Neuronal stem cell (in vitro differentiated cells): Measurements from ENCODE around the gene PARM1.
"Not testable (repeated sequence)": the region's sequence is repeated elsewhere in the genome, so short reads cannot be mapped to it uniquely, and the experiment has no call there.

ENCODE experiments used
- DNase-seq: peaks from one replicate; pipeline ENCODE4 v3.0.0-alpha.2; 2013; ENCODE audit warnings: low spot score
- H2AFZ ChIP-seq: one replicate; pipeline ENCODE4 v1.6.1; 2013; ENCODE audit warnings: mild to moderate bottlenecking, low read length, inconsistent platforms
- H2AK5ac ChIP-seq: 2 replicates; pipeline ENCODE4 v1.6.1; 2013; ENCODE audit warnings: low read depth, mild to moderate bottlenecking, inconsistent platforms, low read length, moderate library complexity, mixed read lengths
- H2BK120ac ChIP-seq: 2 replicates; pipeline ENCODE4 v1.6.1; 2013; ENCODE audit warnings: low read depth, mild to moderate bottlenecking, inconsistent platforms, low read length, moderate library complexity, mixed read lengths
- H2BK12ac ChIP-seq: one replicate; pipeline ENCODE4 v1.6.1; 2013; ENCODE audit warnings: low read length, inconsistent platforms
- H2BK15ac ChIP-seq: 2 replicates; pipeline ENCODE4 v1.6.1; 2013; ENCODE audit warnings: mild to moderate bottlenecking, low read length, inconsistent platforms, mixed read lengths
- H2BK5ac ChIP-seq: one replicate; pipeline ENCODE4 v1.6.1; 2013; ENCODE audit warnings: inconsistent platforms, mild to moderate bottlenecking, low read length, moderate library complexity
- H3K14ac ChIP-seq: one replicate; pipeline ENCODE4 v1.6.1; 2013; ENCODE audit warnings: low read length, inconsistent platforms
- H3K18ac ChIP-seq: 2 replicates; pipeline ENCODE4 v1.6.1; 2013; ENCODE audit warnings: low read length, inconsistent platforms
- H3K23ac ChIP-seq: 2 replicates; pipeline ENCODE4 v1.6.1; 2013; ENCODE audit warnings: low read depth, mild to moderate bottlenecking, mixed read lengths, low read length, inconsistent platforms; ENCODE audit not compliant: poor library complexity
- H3K27ac ChIP-seq: replicated peaks from 3 replicates; pipeline ENCODE4 v1.5.1; 2013; ENCODE audit warnings: low read length, inconsistent platforms
- H3K27me3 ChIP-seq, 3 experiments: 2 replicates each; pipeline ENCODE4 v1.6.1; 2013; ENCODE audit warnings: low read length in 3 of 3, mild to moderate bottlenecking in 2 of 3, inconsistent platforms in 1 of 3, low read depth in 1 of 3, mixed read lengths in 1 of 3, moderate library complexity in 1 of 3; ENCODE audit not compliant: control insufficient read depth in 3 of 3, insufficient read depth in 3 of 3
- H3K36me3 ChIP-seq, 2 donors: replicated peaks in 1 of 2; 2 replicates each; pipeline ENCODE4 v1.6.1; 2013; ENCODE audit warnings: low read length in 2 of 2; ENCODE audit not compliant: control insufficient read depth in 2 of 2, insufficient read depth in 2 of 2
- H3K4ac ChIP-seq: 2 replicates; pipeline ENCODE4 v1.6.1; 2013; ENCODE audit warnings: inconsistent platforms, mild to moderate bottlenecking, low read length, moderate library complexity
- H3K4me1 ChIP-seq, 2 donors: 1 replicate in 1 of 2; 2 replicates in 1 of 2; pipeline ENCODE4 v1.6.1; 2013; ENCODE audit warnings: low read length in 2 of 2, low read depth in 1 of 2; ENCODE audit not compliant: control insufficient read depth in 2 of 2, insufficient read depth in 1 of 2
- H3K4me2 ChIP-seq: one replicate; pipeline ENCODE4 v1.6.1; 2013; ENCODE audit warnings: mild to moderate bottlenecking, low read length, inconsistent platforms; ENCODE audit not compliant: insufficient read depth, poor library complexity, severe bottlenecking
- H3K4me3 ChIP-seq, 2 donors: 2 replicates each; pipeline ENCODE4 v1.5.1; 2013; ENCODE audit warnings: low read length in 2 of 2, mild to moderate bottlenecking in 2 of 2, inconsistent platforms in 1 of 2, moderate library complexity in 1 of 2
- H3K79me1 ChIP-seq: one replicate; pipeline ENCODE4 v1.6.1; 2013; ENCODE audit warnings: low read depth, mild to moderate bottlenecking, inconsistent platforms, low read length, moderate library complexity
- H3K9ac ChIP-seq: one replicate; pipeline ENCODE4 v1.6.1; 2013; ENCODE audit warnings: mild to moderate bottlenecking, low read depth, low read length, inconsistent platforms; ENCODE audit not compliant: poor library complexity
- H3K9me3 ChIP-seq, 2 donors: replicated peaks in 1 of 2; 2 replicates each; pipeline versions ENCODE3 to v1.6.1; 2013; ENCODE audit warnings: low read length in 2 of 2, mild to moderate bottlenecking in 2 of 2, inconsistent platforms in 1 of 2, low read depth in 1 of 2, mixed read lengths in 1 of 2, moderate library complexity in 1 of 2; ENCODE audit not compliant: control insufficient read depth in 2 of 2, insufficient read depth in 1 of 2
- H4K8ac ChIP-seq: one replicate; pipeline ENCODE4 v1.6.1; 2013; ENCODE audit warnings: low read depth, mild to moderate bottlenecking, inconsistent platforms, low read length, moderate library complexity
- H4K91ac ChIP-seq: one replicate; pipeline ENCODE4 v1.6.1; 2013; ENCODE audit warnings: low read length, low read depth, mild to moderate bottlenecking, inconsistent platforms; ENCODE audit not compliant: poor library complexity
- WGBS, 2 donors: extraction: QIAGEN DNeasy Blood & Tissue Kit; methylation state at CpG; one replicate each; pipeline ENCODE4 v1.1.7; 2013; ENCODE audit warnings: missing lambda C conversion rate in 2 of 2, mixed read lengths in 1 of 2; ENCODE audit not compliant: insufficient read length in 2 of 2, insufficient replicate concordance in 1 of 2; ENCODE audit errors: extremely low coverage in 2 of 2; 5-methylcytosine and 5-hydroxymethylcytosine counted together

The PARM1 gene

DNA sequence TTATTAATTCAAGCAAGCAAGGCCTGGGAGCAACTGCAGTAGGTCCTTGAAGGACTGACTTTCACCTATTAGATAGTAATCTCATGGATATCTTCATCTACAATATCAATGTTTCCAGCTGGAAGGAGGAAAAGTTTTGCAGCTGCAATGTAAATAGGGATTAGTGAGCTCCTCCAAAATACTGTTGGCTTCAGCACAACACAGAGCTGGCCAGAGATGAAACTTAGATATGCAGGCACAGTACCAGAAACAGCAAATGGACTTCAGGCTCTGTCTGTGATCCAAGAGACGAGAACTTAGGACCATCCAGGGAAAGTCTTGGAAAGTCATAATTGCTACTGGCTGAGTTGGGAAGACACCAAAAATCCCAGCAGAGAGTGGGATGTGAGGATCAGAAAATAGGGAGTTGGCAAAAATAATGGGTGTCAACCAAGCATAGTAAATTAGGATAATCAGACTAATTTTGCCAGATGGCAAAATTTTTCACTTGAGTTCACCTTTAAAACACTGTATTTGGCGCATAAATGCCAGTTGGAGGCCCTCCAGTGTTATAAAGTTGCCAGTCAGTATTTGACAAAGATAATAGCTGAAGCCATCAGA lies 57.5 kb downstream of the PARM1 start:
- no peak overlapping the region for H3K4me2 ChIP-seq
- H2BK12ac ChIP-seq: no peak overlapping the region
- peaks cover 0 to 1% of the 10 kb centered on the region in 2 donors for H3K4me1 ChIP-seq
- H3K14ac ChIP-seq: no peak overlapping the region
- H3K4ac ChIP-seq: no peak overlapping the region
- WGBS, 2 donors: no CpG with 5 or more reads among the region's 2 CpGs
- no peaks in the 10 kb centered on the region for H3K27me3 ChIP-seq
- H2AK5ac ChIP-seq: no peak overlapping the region
- H4K8ac ChIP-seq: no peak overlapping the region
- no peak overlapping the region for H4K91ac ChIP-seq
- H3K23ac ChIP-seq: no peak overlapping the region
- H2BK120ac ChIP-seq: no peak overlapping the region
- H2BK15ac ChIP-seq: no peak overlapping the region
- no peak overlapping the region for H2BK5ac ChIP-seq
- H3K79me1 ChIP-seq: no peaks in the 10 kb centered on the region
- H2AFZ ChIP-seq: no peak overlapping the region
- H3K9me3 ChIP-seq: peaks cover 0 to 2% of the 10 kb centered on the region in 2 donors
- H3K9ac ChIP-seq: no peak overlapping the region
- H3K27ac ChIP-seq: no peak overlapping the region
- H3K18ac ChIP-seq: no peak overlapping the region
- H3K4me3 ChIP-seq: no peak overlapping the region
- H3K36me3 ChIP-seq: no peaks in the 10 kb centered on the region
- DNase-seq: no peak

DNA sequence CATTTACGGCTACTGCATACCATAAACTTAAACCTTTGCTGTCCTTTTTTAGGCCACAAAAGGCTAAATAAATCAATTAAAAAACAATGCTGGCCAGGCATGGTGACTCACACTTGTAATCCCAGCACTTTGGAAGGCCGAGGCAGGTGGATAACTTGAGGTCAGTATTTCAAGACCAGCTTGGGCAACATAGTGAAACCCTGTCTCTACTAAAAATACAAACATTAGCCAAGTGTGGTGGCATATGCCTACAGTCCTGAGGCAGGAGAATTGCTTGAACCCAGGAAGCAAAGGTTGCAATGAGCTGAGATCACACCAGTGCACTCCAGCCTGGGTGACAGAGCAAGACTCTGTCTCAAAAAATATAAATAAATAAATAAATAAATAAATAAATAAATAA lies 61.5 kb downstream of the PARM1 start:
- H2BK5ac ChIP-seq, DNase-seq, H3K4ac ChIP-seq, H2BK12ac ChIP-seq, H3K4me2 ChIP-seq, H2AK5ac ChIP-seq, H3K9ac ChIP-seq, H3K36me3 ChIP-seq, H2BK120ac ChIP-seq, H2BK15ac ChIP-seq, H3K79me1 ChIP-seq, H3K27me3 ChIP-seq, H3K18ac ChIP-seq, H3K23ac ChIP-seq, H3K14ac ChIP-seq, H3K4me3 ChIP-seq, H3K9me3 ChIP-seq, H4K91ac ChIP-seq, H4K8ac ChIP-seq, H3K27ac ChIP-seq, H3K4me1 ChIP-seq, H2AFZ ChIP-seq: not testable (repeated sequence)
- no CpG with 5 or more reads among the region's 2 CpGs for WGBS, 2 donors

DNA sequence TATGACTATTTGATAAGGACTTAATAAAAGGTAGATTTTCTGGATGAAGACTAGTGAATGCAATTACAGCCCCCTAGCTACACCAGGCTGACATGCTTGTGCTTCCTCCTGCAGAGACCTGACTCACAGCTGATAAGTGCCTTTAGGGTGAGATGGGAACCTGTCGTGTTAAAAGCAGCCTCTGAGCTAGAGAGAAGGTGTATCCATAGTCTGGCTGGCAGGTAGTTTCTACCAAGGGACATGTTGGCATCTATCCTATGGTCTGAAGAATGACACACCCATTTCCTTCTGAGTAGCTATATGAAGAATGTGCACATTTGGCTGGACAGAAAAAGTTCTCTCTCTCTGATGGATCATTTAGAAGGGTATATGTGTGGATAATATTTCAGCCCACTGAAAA lies 64.1 kb downstream of the PARM1 start:
- Histone ChIP-seq H3K18ac (no peak overlapping the region), H3K79me1 (no peaks in the 10 kb centered on the region), H3K4me3 (no peak overlapping the region), H2BK15ac (no peak overlapping the region), H3K27ac (no peak overlapping the region), H3K4me1 (peaks cover 0 to 5% of the 10 kb centered on the region in 2 donors), H4K91ac (no peak overlapping the region), H2AFZ (no peak overlapping the region), H3K36me3 (no peaks in the 10 kb centered on the region), H3K9me3 (peaks cover 0 to 2% of the 10 kb centered on the region in 2 donors), H4K8ac (no peak overlapping the region), H3K23ac (no peak overlapping the region), H2BK120ac (no peak overlapping the region), H2BK5ac (no peak overlapping the region), H3K4ac (no peak overlapping the region), H3K9ac (no peak overlapping the region), H2AK5ac (no peak overlapping the region), H3K4me2 (no peak overlapping the region), H3K27me3 (no peaks in the 10 kb centered on the region), H2BK12ac (no peak overlapping the region), H3K14ac (no peak overlapping the region)
- WGBS, 2 donors: no CpG with 5 or more reads among the region's 1 CpG
- no peak for DNase-seq

DNA sequence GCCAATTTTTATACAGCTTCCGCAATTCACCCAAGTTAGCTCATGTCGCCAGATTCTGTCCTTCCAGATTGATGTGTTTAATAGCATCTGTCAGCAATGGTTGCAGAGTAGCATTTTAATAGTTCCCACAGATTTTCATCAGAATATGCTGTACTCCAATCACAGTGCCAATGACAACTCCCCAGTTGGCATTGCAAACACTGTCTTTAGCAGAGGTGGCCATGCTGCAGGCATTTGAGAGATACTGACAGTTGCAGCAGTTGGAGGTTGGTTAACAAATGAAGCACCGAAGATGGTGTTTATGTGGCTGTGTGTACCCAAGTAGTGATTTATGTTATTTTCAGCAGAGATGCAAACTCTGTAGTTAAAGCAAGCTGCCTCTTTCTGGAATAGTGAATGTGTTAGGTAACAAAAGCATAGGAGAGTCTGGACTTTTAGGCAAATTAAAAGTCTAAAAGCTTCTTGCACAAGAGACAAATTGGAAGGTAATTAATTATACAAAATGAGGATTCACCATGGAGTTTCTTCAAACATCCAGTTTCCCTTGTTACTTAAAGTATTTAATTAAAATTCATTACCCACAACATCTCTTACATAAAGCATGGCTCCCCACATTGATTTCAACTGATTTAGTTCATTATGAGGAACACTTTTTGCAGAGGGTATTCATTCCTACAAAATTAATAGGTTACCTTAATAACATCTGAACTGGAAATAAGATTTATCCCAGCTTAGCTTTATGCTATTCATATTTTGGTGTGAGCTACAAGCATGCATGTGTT lies 65.2 kb downstream of the PARM1 start:
- H4K91ac ChIP-seq: no peak overlapping the region
- peaks cover 0 to 5% of the 10 kb centered on the region in 2 donors for H3K4me1 ChIP-seq
- H3K36me3 ChIP-seq: no peaks in the 10 kb centered on the region
- no peak overlapping the region for H3K23ac ChIP-seq
- H2BK15ac ChIP-seq: no peak overlapping the region
- H3K4ac ChIP-seq: no peak overlapping the region
- H2BK5ac ChIP-seq: no peak overlapping the region
- H3K4me2 ChIP-seq: no peak overlapping the region
- peaks cover 0 to under 1% of the 10 kb centered on the region in 2 donors for H3K9me3 ChIP-seq
- no peak overlapping the region for H3K18ac ChIP-seq
- DNase-seq: no peak
- H4K8ac ChIP-seq: no peak overlapping the region
- no peaks in the 10 kb centered on the region for H3K27me3 ChIP-seq
- no peak overlapping the region for H3K27ac ChIP-seq
- no peak overlapping the region for H3K9ac ChIP-seq
- WGBS, 2 donors: no CpG with 5 or more reads among the region's 3 CpGs
- no peak overlapping the region for H2AFZ ChIP-seq
- H3K79me1 ChIP-seq: no peaks in the 10 kb centered on the region
- H3K14ac ChIP-seq: no peak overlapping the region
- no peak overlapping the region for H2BK12ac ChIP-seq
- H3K4me3 ChIP-seq: no peak overlapping the region
- H2AK5ac ChIP-seq: no peak overlapping the region
- H2BK120ac ChIP-seq: no peak overlapping the region
